ENCODE results near the gene CNPY1. TPM values are rescaled to one million over a fixed set of nuclear protein-coding genes. Genes with fewer than 3 reads are reported as not detected.

The CNPY1 gene
- total RNA-seq, 1 donor from 2014 or later = not detected

- DNase-seq (ENCODE audit: low spot score in 2 of 2, unreplicated experiment in 2 of 2) = no peak
- Mint-ChIP-seq H3K4me3 (no peak overlapping the region), H3K9me3 (no peaks in the 10 kb centered on the region), H3K4me1 (peaks cover 2% of the 10 kb centered on the region), H3K36me3 (no peaks in the 10 kb centered on the region), H3K27me3 (ENCODE audit: low read depth) (peaks cover 67% of the 10 kb centered on the region), H3K27ac (no peak overlapping the region)
- TF ChIP-seq CTCF (IDR thresholded peaks at IDR 0.05; ENCODE audit: unreplicated experiment) = no peak
Measured at GRCh38 chr7:155482511-155483183, 63.7 kb downstream of the CNPY1 start.

GRCh38 chr7:155481764-155482163, 64.6 kb downstream of the CNPY1 start:
- Mint-ChIP-seq H3K4me3 (no peak overlapping the region), H3K9me3 (no peaks in the 10 kb centered on the region), H3K4me1 (peaks cover 2% of the 10 kb centered on the region), H3K27me3 (ENCODE audit: low read depth) (peaks cover 72% of the 10 kb centered on the region), H3K27ac (no peak overlapping the region), H3K36me3 (no peaks in the 10 kb centered on the region)
- TF ChIP-seq CTCF (IDR thresholded peaks at IDR 0.05; ENCODE audit: unreplicated experiment) = no peak
- no peak for DNase-seq (ENCODE audit: low spot score in 2 of 2, unreplicated experiment in 2 of 2)

GRCh38 chr7:155477476-155477875, 68.9 kb downstream of the CNPY1 start:
- H3K27ac Mint-ChIP-seq = no peak overlapping the region
- TF ChIP-seq CTCF (IDR thresholded peaks at IDR 0.05; ENCODE audit: unreplicated experiment) = no peak
- H3K9me3 Mint-ChIP-seq = peaks cover 6% of the 10 kb centered on the region
- no peak for DNase-seq (ENCODE audit: low spot score in 2 of 2, unreplicated experiment in 2 of 2)
- H3K4me1 Mint-ChIP-seq = peaks cover 6% of the 10 kb centered on the region
- H3K27me3 Mint-ChIP-seq (ENCODE audit: low read depth) = peaks cover 85% of the 10 kb centered on the region
- no peaks in the 10 kb centered on the region for H3K36me3 Mint-ChIP-seq
- H3K4me3 Mint-ChIP-seq = no peak overlapping the region

GRCh38 chr7:155471718-155472117, 74.6 kb downstream of the CNPY1 start:
- DNase-seq (ENCODE audit: low spot score in 2 of 2, unreplicated experiment in 2 of 2) = no peak
- Mint-ChIP-seq H3K9me3 (peaks cover 6% of the 10 kb centered on the region), H3K4me1 (peaks cover 18% of the 10 kb centered on the region), H3K27me3 (ENCODE audit: low read depth) (peaks cover 99% of the 10 kb centered on the region), H3K4me3 (no peak overlapping the region), H3K36me3 (no peaks in the 10 kb centered on the region), H3K27ac (no peak overlapping the region)
- no peak for TF ChIP-seq CTCF (IDR thresholded peaks at IDR 0.05; ENCODE audit: unreplicated experiment)

GRCh38 chr7:155470686-155471638, 75.4 kb downstream of the CNPY1 start:
- peaks cover 18% of the 10 kb centered on the region for H3K4me1 Mint-ChIP-seq
- no peak overlapping the region for H3K27ac Mint-ChIP-seq
- H3K4me3 Mint-ChIP-seq = no peak overlapping the region
- DNase-seq (ENCODE audit: low spot score in 2 of 2, unreplicated experiment in 2 of 2) = no peak
- no peak for TF ChIP-seq CTCF (IDR thresholded peaks at IDR 0.05; ENCODE audit: unreplicated experiment)
- peaks cover 99% of the 10 kb centered on the region for H3K27me3 Mint-ChIP-seq (ENCODE audit: low read depth)
- peaks cover 1% of the 10 kb centered on the region for H3K9me3 Mint-ChIP-seq
- no peaks in the 10 kb centered on the region for H3K36me3 Mint-ChIP-seq

All from mesothelial cell of epicardium (in vitro differentiated cells).